HEK293 (cell line): ENCODE results near the gene DDX10.

Experiments
- INSM2 ChIP-seq: fragments of 450-650 bp; formaldehyde crosslinking; IDR thresholded peaks from 2 replicates; pipeline ENCODE4 v1.5.1; 2016; ENCODE audit warnings: missing biosample characterization, missing genetic modification characterization
- KLF17 ChIP-seq: fragments of 450-650 bp; formaldehyde crosslinking; IDR thresholded peaks from 2 replicates; pipeline ENCODE4 v1.5.1; 2016; ENCODE audit warnings: missing biosample characterization, missing genetic modification characterization
- PATZ1 ChIP-seq: fragments of 450-650 bp; formaldehyde crosslinking; IDR thresholded peaks from 2 replicates; pipeline ENCODE4 v1.5.1; 2016; ENCODE audit warnings: missing biosample characterization, missing genetic modification characterization
- PRDM6 ChIP-seq: fragments of 450-650 bp; formaldehyde crosslinking; IDR thresholded peaks from 2 replicates; pipeline ENCODE4 v1.5.1; 2017; ENCODE audit warnings: missing biosample characterization, missing genetic modification characterization
- RBAK ChIP-seq: fragments of 450-650 bp; formaldehyde crosslinking; IDR thresholded peaks from 2 replicates; pipeline ENCODE4 v1.5.1; 2016; ENCODE audit warnings: missing biosample characterization, missing genetic modification characterization
- YY1 ChIP-seq: fragments of 450-650 bp; formaldehyde crosslinking; IDR thresholded peaks from 2 replicates; pipeline ENCODE4 v1.5.1; 2018; ENCODE audit warnings: missing biosample characterization, missing genetic modification characterization
- YY2 ChIP-seq: fragments of 450-650 bp; formaldehyde crosslinking; IDR thresholded peaks from 2 replicates; pipeline ENCODE4 v1.5.1; 2016; ENCODE audit warnings: missing biosample characterization, missing genetic modification characterization
- ZBTB11 ChIP-seq: fragments of 450-650 bp; formaldehyde crosslinking; conservative IDR thresholded peaks from 2 replicates; pipeline ENCODE4 v1.5.1; 2016; ENCODE audit warnings: low read depth, missing biosample characterization, missing genetic modification characterization
- ZBTB8A ChIP-seq: fragments of 450-650 bp; formaldehyde crosslinking; IDR thresholded peaks from 2 replicates; pipeline ENCODE4 v1.5.1; 2016; ENCODE audit warnings: missing biosample characterization, missing genetic modification characterization
- ZNF169 ChIP-seq: fragments of 450-650 bp; formaldehyde crosslinking; IDR thresholded peaks from 2 replicates; pipeline ENCODE4 v1.5.1; 2016; ENCODE audit warnings: missing biosample characterization, missing genetic modification characterization
- ZNF184 ChIP-seq: fragments of 450-650 bp; IDR thresholded peaks from 2 replicates; pipeline ENCODE4 v1.5.1; 2018; ENCODE audit warnings: missing biosample characterization, mild to moderate bottlenecking, missing genetic modification characterization
- ZNF2 ChIP-seq: fragments of 450-650 bp; formaldehyde crosslinking; IDR thresholded peaks from 2 replicates; pipeline ENCODE4 v1.5.1; 2016; ENCODE audit warnings: missing biosample characterization, missing genetic modification characterization
- ZNF24 ChIP-seq: fragments of 450-650 bp; formaldehyde crosslinking; IDR thresholded peaks from 2 replicates; pipeline ENCODE4 v1.5.1; 2016; ENCODE audit warnings: missing biosample characterization, missing genetic modification characterization
- ZNF274 ChIP-seq, 2 experiments: fragments of 200-500 bp in 1 of 2; fragments of 450-650 bp in 1 of 2; sonication (Bioruptor generic) in 1 of 2; formaldehyde crosslinking in 1 of 2; IDR thresholded peaks; 2 replicates each; pipeline versions ENCODE4 v1.5.1 to v1.6.1; 2014 to 2016; ENCODE audit warnings: borderline replicate concordance in 1 of 2, inconsistent platforms in 1 of 2, low read length in 1 of 2, missing biosample characterization in 1 of 2, missing genetic modification characterization in 1 of 2
- ZNF280D ChIP-seq: fragments of 450-650 bp; formaldehyde crosslinking; IDR thresholded peaks from 2 replicates; pipeline ENCODE4 v1.5.1; 2016; ENCODE audit warnings: missing biosample characterization, missing genetic modification characterization
- ZNF518A ChIP-seq: fragments of 450-650 bp; formaldehyde crosslinking; conservative IDR thresholded peaks from 2 replicates; pipeline ENCODE4 v1.5.1; 2016; ENCODE audit warnings: low read depth, missing biosample characterization, missing genetic modification characterization
- ZNF530 ChIP-seq: fragments of 450-650 bp; formaldehyde crosslinking; IDR thresholded peaks from 2 replicates; pipeline ENCODE4 v1.5.1; 2016; ENCODE audit warnings: low read depth, missing biosample characterization, missing genetic modification characterization
- ZNF792 ChIP-seq: fragments of 450-650 bp; formaldehyde crosslinking; IDR thresholded peaks from 2 replicates; pipeline ENCODE4 v1.5.1; 2016; ENCODE audit warnings: missing biosample characterization, missing genetic modification characterization
- ZXDB ChIP-seq: fragments of 450-650 bp; formaldehyde crosslinking; IDR thresholded peaks from 2 replicates; pipeline ENCODE4 v1.5.1; 2016; ENCODE audit warnings: missing biosample characterization, missing genetic modification characterization

Gene DDX10

GRCh38 chr11:108664730-108665525, at the start of gene DDX10 (continued):
- TF ChIP-seq PATZ1 (tag by site-specific recombination) (peak; percentile 96), ZXDB (tag by site-specific recombination) (peak; percentile 95), ZBTB11 (no peak), YY1 (tag by site-specific recombination) (no peak), ZBTB8A (tag by site-specific recombination) (0 out of 2 replicates have a peak, but pooled peaks have one; percentile 20), ZNF2 (tag by site-specific recombination) (no peak), ZNF792 (tag by site-specific recombination) (no peak), ZNF280D (tag by site-specific recombination) (no peak), ZNF530 (tag by site-specific recombination) (no peak), PRDM6 (tag by site-specific recombination) (peak; percentile 15; the same call in 1 of the 2 replicates), KLF17 (tag by site-specific recombination) (peak; percentile 74; the same call in 1 of the 2 replicates), INSM2 (tag by site-specific recombination) (0 out of 2 replicates have a peak, but pooled peaks have one; percentile 46), YY2 (tag by site-specific recombination) (no peak), ZNF184 (tag by site-specific recombination) (0 out of 2 replicates have a peak, but pooled peaks have one; percentile 17), ZNF274 (IDR thresholded peaks at IDR 0.05; ENCODE audit: low read length) (no peak), ZNF274 (tag by site-specific recombination; IDR thresholded peaks at IDR 0.05; ENCODE audit: borderline replicate concordance) (no peak), ZNF169 (tag by site-specific recombination) (no peak), ZNF518A (tag by site-specific recombination) (peak; percentile 55; the same call in 1 of the 2 replicates), RBAK (no peak), ZNF24 (tag by site-specific recombination) (0 out of 2 replicates have a peak, but pooled peaks have one; percentile 5)
